Occipital lobe (tissue), 2 donors: ENCODE measurements around the gene GPR39. TPM values are rescaled to one million over a fixed set of nuclear protein-coding genes. Genes with fewer than 3 reads are reported as not detected.
A peak's percentile ranks its signal among the peaks of the same experiment; 100 is the strongest.

Experiments
- DNase-seq: peaks from one replicate; lab custom pipeline; 2025; lab: John Stamatoyannopoulos, UW
- total RNA-seq: library from RNA; depleted of rRNA; stranded (reverse); fragments of >200 nt; gene quantifications from one replicate; pipeline ENCODE4 v1.2.3, GENCODE V29; 2014

GPR39 gene
- total RNA-seq, 1 donor from 2014 or later, result 5.0 TPM

DNA sequence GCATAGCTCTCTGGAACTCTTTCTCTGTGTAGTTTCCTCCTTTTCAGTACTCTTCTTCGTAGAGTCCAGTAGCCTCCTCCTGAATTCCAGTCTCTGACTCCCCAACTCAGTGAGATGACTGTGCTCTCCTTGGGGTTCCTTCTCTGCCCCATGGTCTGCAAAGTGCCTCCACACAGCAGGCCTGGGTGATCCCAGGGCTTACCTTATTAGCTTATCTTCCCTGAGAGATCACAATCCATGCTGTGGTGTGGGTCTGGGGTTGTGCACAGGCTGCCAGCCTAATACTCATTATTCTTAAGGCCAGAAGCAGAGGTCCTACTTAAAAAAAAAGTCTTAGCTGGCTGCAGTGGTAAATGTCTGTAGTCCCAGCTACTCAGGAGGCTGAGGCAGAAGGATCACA, 4.6 kb upstream of the GPR39 start:
- no peak for DNase-seq

DNA sequence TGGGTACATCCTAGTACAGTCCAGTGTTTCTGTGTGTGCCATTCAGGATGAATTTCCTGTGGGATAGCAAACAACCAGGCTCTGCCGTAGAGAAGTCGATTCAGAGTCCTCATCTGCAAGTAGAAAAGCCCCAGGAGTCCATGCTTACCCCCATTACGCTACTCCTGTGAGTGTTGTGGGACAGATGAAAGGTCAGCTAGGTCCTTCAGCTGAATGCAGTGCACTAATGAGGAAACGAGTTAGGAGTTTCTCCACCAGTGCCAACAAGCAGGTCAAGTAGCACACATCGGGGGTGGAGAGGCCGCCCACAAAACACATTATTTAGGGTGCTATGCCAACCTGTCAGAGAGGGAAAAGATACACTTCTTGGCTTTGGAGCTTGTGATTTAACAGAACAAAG, 2.5 kb upstream of the GPR39 start:
- no peak for DNase-seq

DNA sequence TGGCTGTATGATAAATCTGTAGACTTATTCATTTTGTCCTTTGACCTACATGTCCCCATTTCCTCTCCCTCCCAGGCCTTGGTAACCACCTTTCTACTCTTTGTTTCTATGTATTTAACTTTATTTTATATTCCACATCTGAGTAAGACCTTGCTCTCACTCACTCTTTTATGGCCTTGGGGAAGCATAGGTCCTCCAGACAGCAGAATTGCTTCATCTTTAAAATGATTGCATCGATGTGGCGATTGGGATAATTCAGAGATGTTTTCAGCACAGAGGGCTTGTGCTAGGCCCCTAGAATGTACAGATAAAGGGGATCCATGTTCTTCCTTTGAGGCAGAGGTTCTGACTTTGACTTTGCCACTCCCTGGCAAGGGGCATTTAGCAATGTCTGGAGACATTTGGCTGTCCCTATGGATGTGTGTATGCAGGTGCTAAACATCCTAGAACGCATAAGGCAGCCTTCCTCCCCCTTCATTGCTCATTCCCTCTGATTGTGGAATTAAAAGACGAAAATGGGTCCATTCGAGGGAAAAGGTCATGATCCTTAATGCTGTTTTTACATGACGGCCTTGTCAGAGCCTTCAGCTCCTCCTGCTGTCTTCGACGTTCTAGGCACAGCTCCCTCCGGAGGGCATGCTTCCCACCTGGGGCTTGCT, 1.2 kb upstream of the GPR39 start:
- DNase-seq, result no peak

DNA sequence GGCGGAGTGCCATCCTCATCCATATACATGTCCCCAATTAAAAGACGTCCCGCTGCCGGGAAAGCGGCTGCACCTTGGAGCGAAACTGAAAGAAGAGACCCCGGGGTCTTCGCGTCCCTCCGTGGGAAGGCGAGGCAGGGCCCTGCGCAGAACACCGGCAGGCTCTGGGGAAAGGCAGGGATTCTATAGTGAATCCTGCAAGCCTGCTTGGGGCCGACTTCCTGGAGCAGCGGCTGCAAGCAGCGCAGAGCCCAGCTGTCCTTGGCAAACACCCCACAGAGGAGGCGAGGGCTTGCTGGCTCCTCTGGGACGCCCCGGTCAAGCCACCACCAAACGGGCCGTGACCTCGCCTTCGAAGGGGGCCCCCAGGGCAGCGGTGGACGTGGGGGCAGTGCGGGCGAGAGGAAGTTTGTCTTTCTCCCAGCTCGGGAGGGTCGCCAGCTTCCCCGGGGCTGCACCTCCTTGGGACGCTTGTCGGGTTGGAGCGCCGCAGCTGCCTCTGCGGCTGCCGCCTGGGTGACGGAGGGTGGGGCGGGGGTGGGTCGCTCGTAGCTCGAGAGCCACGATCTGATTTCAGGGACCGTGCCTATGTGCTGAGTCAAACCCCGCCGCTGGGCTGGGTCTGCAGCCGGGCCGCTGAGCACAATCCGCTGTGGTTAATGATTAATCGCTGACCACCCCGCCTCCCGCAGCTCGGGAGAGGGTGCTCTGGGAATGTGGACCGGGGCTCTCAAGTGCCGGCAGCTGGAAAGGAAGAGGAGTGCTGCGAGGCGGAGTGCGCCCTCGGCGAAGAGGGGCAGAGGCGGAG, 486 bp upstream of the GPR39 start:
- DNase-seq, result peak; percentile 35

DNA sequence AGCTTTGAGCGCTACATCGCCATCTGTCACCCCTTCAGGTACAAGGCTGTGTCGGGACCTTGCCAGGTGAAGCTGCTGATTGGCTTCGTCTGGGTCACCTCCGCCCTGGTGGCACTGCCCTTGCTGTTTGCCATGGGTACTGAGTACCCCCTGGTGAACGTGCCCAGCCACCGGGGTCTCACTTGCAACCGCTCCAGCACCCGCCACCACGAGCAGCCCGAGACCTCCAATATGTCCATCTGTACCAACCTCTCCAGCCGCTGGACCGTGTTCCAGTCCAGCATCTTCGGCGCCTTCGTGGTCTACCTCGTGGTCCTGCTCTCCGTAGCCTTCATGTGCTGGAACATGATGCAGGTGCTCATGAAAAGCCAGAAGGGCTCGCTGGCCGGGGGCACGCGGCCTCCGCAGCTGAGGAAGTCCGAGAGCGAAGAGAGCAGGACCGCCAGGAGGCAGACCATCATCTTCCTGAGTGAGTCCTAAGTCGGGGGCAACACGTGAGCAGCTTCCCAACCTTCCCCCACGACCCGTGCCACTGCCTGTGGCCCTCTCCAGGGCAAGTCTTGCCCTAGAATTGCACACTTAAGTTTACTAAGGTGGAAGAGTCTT, 928 bp downstream of the GPR39 start:
- no peak for DNase-seq

- DNase-seq, result no peak
Measured at GRCh38 chr2:132419235-132419634, 2.6 kb downstream of the GPR39 start.

- no peak for DNase-seq
Measured at GRCh38 chr2:132419941-132420340, 3.3 kb downstream of the GPR39 start.

GRCh38 chr2:132420816-132421805, 4.5 kb downstream of the GPR39 start:
- no peak for DNase-seq

DNA sequence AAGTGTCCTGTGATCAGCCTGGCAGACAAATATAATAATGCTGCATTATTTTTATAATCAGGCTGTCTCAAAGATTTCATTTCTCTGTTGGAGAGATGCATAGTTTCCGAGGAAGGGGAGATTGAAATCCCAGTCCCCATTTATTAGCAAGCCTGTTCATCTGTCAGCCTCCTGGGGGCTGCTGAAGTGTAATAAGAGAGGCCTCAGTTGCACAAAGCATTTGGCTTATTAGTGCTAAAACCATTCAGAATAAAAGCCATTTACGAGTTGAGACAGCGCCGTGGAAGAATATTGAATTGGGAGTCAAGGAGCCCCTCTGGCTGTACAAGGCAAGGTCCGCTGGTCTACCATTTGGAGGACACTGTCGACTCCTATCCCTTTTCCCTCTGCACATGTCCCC, 6.1 kb downstream of the GPR39 start:
- DNase-seq, result no peak

DNA sequence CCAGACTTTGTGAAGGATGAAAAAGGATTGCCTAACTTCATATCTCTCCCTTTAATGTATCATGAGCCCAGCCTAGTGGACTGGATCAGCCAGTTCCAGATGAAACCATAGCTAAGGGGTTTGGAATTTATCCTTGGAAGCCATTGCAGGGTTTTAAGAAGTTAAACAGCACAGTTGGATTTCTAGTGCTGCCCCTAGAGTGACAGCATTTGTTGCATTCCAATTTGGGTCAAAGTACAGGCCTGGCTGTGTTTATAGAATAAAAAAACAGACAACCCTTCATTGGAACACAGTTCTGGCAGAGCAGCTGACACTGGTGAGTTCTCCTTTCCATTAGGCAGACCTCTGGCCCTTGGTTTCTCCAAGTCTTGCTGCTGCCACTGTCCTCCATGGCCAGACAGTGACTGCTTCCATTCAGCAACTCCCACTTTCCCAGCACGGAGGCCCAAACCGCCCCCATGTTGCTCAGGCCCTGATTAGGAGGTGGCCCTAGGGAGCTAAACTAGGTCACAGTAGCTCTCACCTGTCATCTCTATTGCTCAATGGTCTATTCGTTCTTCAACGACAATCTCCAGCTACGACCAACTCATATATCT, 8.0 kb downstream of the GPR39 start:
- DNase-seq, result no peak

DNA sequence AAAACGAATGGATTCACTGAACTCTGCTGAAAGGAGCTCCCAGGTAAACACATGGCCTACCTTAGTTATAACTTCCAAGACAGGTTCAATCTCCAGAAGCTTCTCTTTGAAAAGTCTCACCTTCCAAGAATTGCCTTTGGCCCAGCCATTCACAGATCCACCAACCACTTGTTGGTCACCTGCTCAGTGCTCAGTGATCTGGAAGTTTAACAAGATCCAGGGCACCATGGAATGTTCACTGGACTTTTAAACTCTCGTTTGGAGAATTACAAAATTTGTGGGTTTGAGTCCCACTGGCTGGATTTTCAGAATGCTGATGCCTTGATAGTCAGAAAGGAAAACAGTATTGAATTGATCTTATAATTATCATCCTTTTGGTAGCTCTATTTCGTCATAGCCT, 9.4 kb downstream of the GPR39 start:
- no peak for DNase-seq

- DNase-seq, result no peak
Measured at GRCh38 chr2:132426656-132427055, 10.1 kb downstream of the GPR39 start.

GRCh38 chr2:132429351-132429750, 12.7 kb downstream of the GPR39 start:
- no peak for DNase-seq

DNA sequence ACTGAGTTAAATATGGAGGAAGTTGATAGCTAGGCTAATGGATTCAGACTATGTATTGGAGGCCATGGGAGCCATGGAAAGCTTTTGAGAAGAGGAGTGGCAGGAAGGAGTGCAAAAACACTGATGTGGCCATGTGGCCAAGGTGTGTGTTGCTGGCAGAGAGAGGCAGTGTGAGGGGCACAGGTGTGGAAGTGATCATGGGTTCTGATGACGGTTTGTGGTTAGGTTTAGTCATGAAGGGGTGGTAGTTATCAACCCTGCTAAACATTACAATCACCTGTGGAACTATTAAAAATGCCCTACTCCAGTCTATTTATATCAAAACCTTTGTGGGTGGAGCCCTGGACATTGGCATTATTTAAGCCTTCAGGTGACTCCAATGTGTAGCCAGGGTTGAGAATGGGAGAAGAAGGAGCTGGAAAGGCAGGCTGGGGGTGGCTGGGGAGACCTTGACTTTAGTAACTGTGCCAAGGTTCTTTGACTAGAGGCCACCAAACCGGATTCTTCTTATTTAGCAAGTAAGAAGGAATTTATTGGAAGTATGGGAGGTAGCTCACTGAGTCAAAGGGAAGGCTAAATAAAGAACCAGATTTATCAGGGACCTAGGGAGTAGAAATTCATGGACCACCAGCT, 13.5 kb downstream of the GPR39 start:
- DNase-seq, result no peak

DNA sequence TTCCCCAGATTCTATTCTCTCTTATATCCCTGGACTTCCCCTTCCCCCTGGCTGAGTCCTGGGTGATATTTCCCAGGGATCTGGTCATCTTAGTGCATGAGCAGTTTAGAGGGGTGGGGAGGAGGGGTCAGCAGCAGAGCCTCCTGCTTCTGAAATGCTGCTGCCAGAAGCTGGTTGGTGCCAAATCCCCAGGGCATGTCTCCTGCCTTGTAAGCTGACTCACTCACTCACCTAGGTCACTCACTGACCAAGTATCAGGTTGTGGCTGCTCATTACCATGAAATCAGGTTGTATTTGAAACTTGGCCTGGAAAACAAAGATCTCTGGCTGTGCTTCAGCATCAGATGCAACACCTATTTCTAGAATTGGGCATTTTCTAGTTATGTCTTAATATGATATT, 14.3 kb downstream of the GPR39 start:
- no peak for DNase-seq

- no peak for DNase-seq
Measured at GRCh38 chr2:132437852-132438669, 21.5 kb downstream of the GPR39 start.

DNA sequence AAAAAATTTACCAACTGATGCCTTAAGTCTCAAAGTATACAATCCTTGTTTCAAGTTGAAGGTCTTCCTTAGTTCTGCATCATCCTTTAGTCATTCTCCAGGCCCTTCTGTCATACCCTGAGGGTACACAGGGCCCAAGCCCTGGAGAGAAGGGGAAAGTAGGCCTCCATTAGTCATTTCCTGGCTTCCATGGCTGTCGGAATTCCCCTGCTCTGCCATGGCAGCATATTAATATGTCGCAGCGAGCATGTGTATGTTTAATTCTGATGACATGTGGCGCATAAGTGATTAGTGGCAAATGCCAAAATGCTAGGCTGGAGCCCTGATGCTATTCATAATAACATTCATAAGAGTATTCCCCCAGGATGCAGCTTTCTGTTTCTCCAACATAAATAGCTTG, 22.1 kb downstream of the GPR39 start:
- no peak for DNase-seq

GRCh38 chr2:132439703-132440398, 23.2 kb downstream of the GPR39 start:
- DNase-seq, result no peak

DNA sequence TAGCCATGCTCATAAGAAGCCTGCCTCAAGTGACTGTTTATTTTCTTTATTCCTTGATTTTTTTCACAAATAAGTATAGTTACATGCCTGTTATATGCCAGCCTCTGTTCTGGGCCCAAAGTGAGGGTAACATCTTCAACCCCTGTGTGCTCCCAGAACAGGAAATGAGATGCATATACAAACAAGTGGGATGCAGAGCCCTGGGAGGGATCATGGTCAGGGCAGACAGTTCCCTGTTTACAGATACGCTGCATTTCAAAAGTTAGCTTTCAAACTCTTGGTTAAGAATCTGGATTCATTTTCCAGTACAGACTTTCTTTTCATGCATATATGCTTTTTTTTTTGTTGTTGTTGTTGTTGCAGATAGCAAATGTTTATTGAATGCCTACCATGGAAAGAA, 24.4 kb downstream of the GPR39 start:
- no peak for DNase-seq
